Endodermal cell (in vitro differentiated cells): ENCODE results near the gene SLC47A1. TPM values are rescaled to one million over a fixed set of nuclear protein-coding genes. Genes with fewer than 3 reads are reported as not detected.
A peak's percentile ranks its signal among the peaks of the same experiment; 100 is the strongest.

Experiments
- DNase-seq: peaks from one replicate; pipeline ENCODE4 v3.0.0-alpha.2; 2017
- H3K27ac ChIP-seq: 2 replicates; pipeline ENCODE4 v1.5.1; 2013; ENCODE audit warnings: mild to moderate bottlenecking, low read depth, low read length, moderate library complexity
- H3K27me3 ChIP-seq: 2 replicates; pipeline ENCODE4 v1.6.1; 2013; ENCODE audit warnings: mild to moderate bottlenecking, low read length, moderate library complexity; ENCODE audit not compliant: insufficient read depth, control insufficient read depth, poor library complexity, severe bottlenecking
- H3K36me3 ChIP-seq: 2 replicates; pipeline ENCODE4 v1.7.0; 2013; ENCODE audit warnings: mild to moderate bottlenecking, low read length, moderate library complexity; ENCODE audit not compliant: control insufficient read depth, insufficient read depth
- H3K4me1 ChIP-seq: one replicate; pipeline ENCODE4 v1.7.0; 2013; ENCODE audit warnings: low read length; ENCODE audit not compliant: control insufficient read depth, insufficient read depth
- H3K4me3 ChIP-seq: 2 replicates; pipeline ENCODE4 v1.5.1; 2013; ENCODE audit warnings: mild to moderate bottlenecking, low read length, moderate library complexity
- H3K9ac ChIP-seq: 2 replicates; pipeline ENCODE4 v1.6.1; 2013; ENCODE audit warnings: mild to moderate bottlenecking, low read length, moderate library complexity; ENCODE audit not compliant: poor library complexity, severe bottlenecking; ENCODE audit errors: extremely low read depth
- H3K9me3 ChIP-seq: 2 replicates; pipeline ENCODE4 v1.6.1; 2013; ENCODE audit warnings: mild to moderate bottlenecking, low read length, moderate library complexity; ENCODE audit not compliant: control insufficient read depth
- H3K27ac Mint-ChIP-seq: 2 replicates; pipeline ENCODE4 v1.8.0; 2020; ENCODE audit warnings: mixed read lengths
- H3K27me3 Mint-ChIP-seq: 2 replicates; pipeline ENCODE4 v1.8.0; 2021; ENCODE audit warnings: mild to moderate bottlenecking, mixed read lengths; ENCODE audit not compliant: insufficient read depth
- H3K36me3 Mint-ChIP-seq: 2 replicates; pipeline ENCODE4 v1.8.0; 2020; ENCODE audit warnings: low read depth, mixed read lengths
- H3K4me1 Mint-ChIP-seq: 2 replicates; pipeline ENCODE4 v1.8.0; 2020; ENCODE audit warnings: mixed read lengths
- H3K4me3 Mint-ChIP-seq: 2 replicates; pipeline ENCODE4 v1.8.0; 2020; ENCODE audit warnings: mild to moderate bottlenecking, moderate library complexity, mixed read lengths
- H3K9me3 Mint-ChIP-seq: 2 replicates; pipeline ENCODE4 v1.8.0; 2020; ENCODE audit warnings: mild to moderate bottlenecking, mixed read lengths
- WGBS, 2 experiments: methylation state at CpG; one replicate each; pipeline versions ENCODE4 v1.1.5 to v1.1.7; 2013; ENCODE audit warnings: missing lambda C conversion rate in 2 of 2, mixed read lengths in 1 of 2; ENCODE audit not compliant: insufficient coverage in 1 of 2, insufficient read length in 1 of 2; 5-methylcytosine and 5-hydroxymethylcytosine counted together
- total RNA-seq, 2 donors: library from RNA; stranded (reverse); fragmentation: NEBNext Ultra II Directional in 1 of 2; extraction: Animal tissue kit (Norgen Biotek cat#: 25700) in 1 of 2; gene quantifications; 2 replicates in 1 of 2; 3 replicates in 1 of 2; pipeline ENCODE4 v1.2.1, GENCODE V29; 2021
- TF ChIP-seq, protein P1 (sequence below): fragments of 200-600 bp; sonication (generic); conservative IDR thresholded peaks from 2 replicates; pipeline ENCODE4 v1.5.0; 2021; ENCODE audit warnings: antibody characterized with exemption, mild to moderate bottlenecking

The SLC47A1 gene
- total RNA-seq, 2 donors from 2014 or later = 2.5 to 3.1 TPM

GRCh38 chr17:19542247-19542646, 8.6 kb downstream of the SLC47A1 start:
- Mint-ChIP-seq H3K27ac (no peak overlapping the region), H3K4me3 (no peak overlapping the region), H3K9me3 (no peaks in the 10 kb centered on the region), H3K36me3 (no peaks in the 10 kb centered on the region), H3K27me3 (peaks cover 16% of the 10 kb centered on the region), H3K4me1 (peaks cover 23% of the 10 kb centered on the region)
- no peaks in the 10 kb centered on the region for H3K27me3 ChIP-seq
- no peak overlapping the region for H3K27ac ChIP-seq
- DNase-seq = peak; percentile 38
- no peak overlapping the region for H3K9ac ChIP-seq
- peaks cover 6% of the 10 kb centered on the region for H3K4me1 ChIP-seq
- 95 to 99% methylated on average over 8 of the region's 8 CpGs for WGBS, 2 experiments
- no peak overlapping the region for H3K4me3 ChIP-seq
- H3K9me3 ChIP-seq = no peaks in the 10 kb centered on the region
- TF ChIP-seq, protein P1, sequence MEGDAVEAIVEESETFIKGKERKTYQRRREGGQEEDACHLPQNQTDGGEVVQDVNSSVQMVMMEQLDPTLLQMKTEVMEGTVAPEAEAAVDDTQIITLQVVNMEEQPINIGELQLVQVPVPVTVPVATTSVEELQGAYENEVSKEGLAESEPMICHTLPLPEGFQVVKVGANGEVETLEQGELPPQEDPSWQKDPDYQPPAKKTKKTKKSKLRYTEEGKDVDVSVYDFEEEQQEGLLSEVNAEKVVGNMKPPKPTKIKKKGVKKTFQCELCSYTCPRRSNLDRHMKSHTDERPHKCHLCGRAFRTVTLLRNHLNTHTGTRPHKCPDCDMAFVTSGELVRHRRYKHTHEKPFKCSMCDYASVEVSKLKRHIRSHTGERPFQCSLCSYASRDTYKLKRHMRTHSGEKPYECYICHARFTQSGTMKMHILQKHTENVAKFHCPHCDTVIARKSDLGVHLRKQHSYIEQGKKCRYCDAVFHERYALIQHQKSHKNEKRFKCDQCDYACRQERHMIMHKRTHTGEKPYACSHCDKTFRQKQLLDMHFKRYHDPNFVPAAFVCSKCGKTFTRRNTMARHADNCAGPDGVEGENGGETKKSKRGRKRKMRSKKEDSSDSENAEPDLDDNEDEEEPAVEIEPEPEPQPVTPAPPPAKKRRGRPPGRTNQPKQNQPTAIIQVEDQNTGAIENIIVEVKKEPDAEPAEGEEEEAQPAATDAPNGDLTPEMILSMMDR = no peak
- no peaks in the 10 kb centered on the region for H3K36me3 ChIP-seq

GRCh38 chr17:19544366-19544765, 10.7 kb downstream of the SLC47A1 start:
- no peaks in the 10 kb centered on the region for H3K9me3 Mint-ChIP-seq
- H3K4me1 ChIP-seq = peaks cover 9% of the 10 kb centered on the region
- H3K36me3 Mint-ChIP-seq = no peaks in the 10 kb centered on the region
- no peaks in the 10 kb centered on the region for H3K36me3 ChIP-seq
- peaks cover 24% of the 10 kb centered on the region for H3K4me1 Mint-ChIP-seq
- no peak overlapping the region for H3K27ac Mint-ChIP-seq
- no peaks in the 10 kb centered on the region for H3K9me3 ChIP-seq
- H3K9ac ChIP-seq = no peak overlapping the region
- 93 to 97% methylated on average over 8 of the region's 8 CpGs for WGBS, 2 experiments
- DNase-seq = no peak
- TF ChIP-seq, protein P1 = no peak
- peaks cover 8% of the 10 kb centered on the region for H3K27me3 Mint-ChIP-seq
- H3K27ac ChIP-seq = no peak overlapping the region
- no peak overlapping the region for H3K4me3 Mint-ChIP-seq
- no peak overlapping the region for H3K4me3 ChIP-seq
- H3K27me3 ChIP-seq = no peaks in the 10 kb centered on the region

DNA sequence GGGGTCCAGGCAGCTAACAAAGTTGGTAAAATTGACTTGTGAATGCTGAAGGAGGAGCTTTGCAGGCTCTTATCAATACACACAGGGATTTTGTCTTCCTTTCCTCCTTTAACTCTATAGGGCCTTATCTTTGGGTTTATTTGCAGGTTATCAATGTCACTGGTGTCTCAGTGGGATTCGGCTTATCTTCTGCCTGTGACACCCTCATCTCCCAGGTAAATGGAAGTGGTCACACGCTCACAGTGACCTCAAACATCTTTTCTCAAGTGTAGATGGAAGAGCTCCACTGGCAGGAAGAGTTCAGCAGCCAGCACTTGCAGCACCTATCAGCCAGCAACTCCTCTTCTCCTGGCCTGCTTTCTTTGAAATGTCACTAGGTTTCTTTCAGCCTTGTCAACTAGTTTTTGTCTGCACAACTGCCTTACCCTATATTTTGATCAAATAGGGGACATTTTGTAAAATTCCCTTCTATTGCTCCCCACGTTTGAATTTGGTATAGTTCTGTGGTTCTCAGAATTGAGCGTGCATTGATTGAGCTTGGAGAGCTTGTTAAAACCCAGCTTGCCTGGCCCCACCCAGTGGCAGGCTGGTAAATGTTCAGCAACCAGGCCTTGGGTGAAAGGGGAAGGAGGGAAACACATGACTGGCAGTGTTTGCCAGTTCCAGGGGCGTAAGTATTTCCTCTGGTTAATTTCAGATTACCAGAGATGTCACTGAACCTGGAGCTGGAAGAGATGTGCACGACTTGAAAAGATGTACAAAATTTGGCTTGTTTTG, 12.8 kb downstream of the SLC47A1 start:
- peak; percentile 74 for DNase-seq
- H3K36me3 Mint-ChIP-seq = no peaks in the 10 kb centered on the region
- H3K4me1 ChIP-seq = peaks cover 9% of the 10 kb centered on the region
- H3K27ac Mint-ChIP-seq = peak overlapping the region; percentile 48
- H3K4me1 Mint-ChIP-seq = peaks cover 40% of the 10 kb centered on the region
- 67 to 77% methylated on average over 3 to 6 of the region's 6 CpGs for WGBS, 2 experiments
- no peaks in the 10 kb centered on the region for H3K9me3 ChIP-seq
- no peak overlapping the region for H3K9ac ChIP-seq
- no peaks in the 10 kb centered on the region for H3K36me3 ChIP-seq
- H3K9me3 Mint-ChIP-seq = no peaks in the 10 kb centered on the region
- no peak overlapping the region for H3K4me3 ChIP-seq
- no peak overlapping the region for H3K27ac ChIP-seq
- no peak overlapping the region for H3K4me3 Mint-ChIP-seq
- TF ChIP-seq, protein P1 = peak; percentile 62
- H3K27me3 ChIP-seq = no peaks in the 10 kb centered on the region
- H3K27me3 Mint-ChIP-seq = peaks cover 6% of the 10 kb centered on the region
